Neural cell (in vitro differentiated cells): Measurements from ENCODE around the gene CA11. TPM values are rescaled to one million over a fixed set of nuclear protein-coding genes. Genes with fewer than 3 reads are reported as not detected.
A peak's percentile ranks its signal among the peaks of the same experiment; 100 is the strongest.

Experiments
- H2AFZ ChIP-seq: fragments of 200-600, 300-800 bp; sonication (generic), shearing (Covaris generic); 2 replicates; pipeline ENCODE4 v1.6.0; 2014; ENCODE audit warnings: low read depth, mild to moderate bottlenecking, antibody characterized with exemption, low read length, moderate library complexity
- H3F3A ChIP-seq: fragments of 200-600 bp; shearing (Covaris generic); 2 replicates; pipeline ENCODE4 v1.6.1; 2016; ENCODE audit warnings: mild to moderate bottlenecking, moderate library complexity, mixed read lengths, antibody characterized with exemption, low read length; ENCODE audit not compliant: insufficient read depth, poor library complexity, severe bottlenecking
- H3K27ac ChIP-seq: fragments of 200-600, 300-800 bp; sonication (generic), shearing (Covaris generic); 2 replicates; pipeline ENCODE4 v1.5.1; 2014; ENCODE audit warnings: mild to moderate bottlenecking, low read length, moderate library complexity
- H3K27me3 ChIP-seq: fragments of 300-800, 200-600 bp; sonication (generic), shearing (Covaris generic); 2 replicates; pipeline ENCODE4 v1.6.0; 2014; ENCODE audit warnings: mild to moderate bottlenecking, low read depth, low read length, moderate library complexity; ENCODE audit not compliant: insufficient read depth
- H3K36me3 ChIP-seq: fragments of 300-800, 200-600 bp; sonication (generic), shearing (Covaris generic); 2 replicates; pipeline ENCODE4 v1.5.1; 2014; ENCODE audit warnings: mild to moderate bottlenecking, antibody characterized with exemption, low read length, moderate library complexity; ENCODE audit not compliant: insufficient read depth
- H3K4me2 ChIP-seq: fragments of 300-800, 200-600 bp; sonication (generic), shearing (Covaris generic); 2 replicates; pipeline ENCODE4 v1.6.0; 2014; ENCODE audit warnings: mild to moderate bottlenecking, low read length
- H3K4me3 ChIP-seq: fragments of 300-800, 200-600 bp; sonication (generic), shearing (Covaris generic); 2 replicates; pipeline ENCODE4 v1.5.1; 2014; ENCODE audit warnings: mild to moderate bottlenecking, low read length, moderate library complexity
- H3K79me2 ChIP-seq: fragments of 200-600 bp; shearing (Covaris generic); replicated peaks from 2 replicates; pipeline ENCODE4 v1.6.0; 2014; ENCODE audit warnings: mild to moderate bottlenecking, low read length, moderate library complexity; ENCODE audit not compliant: insufficient read depth
- H3K9ac ChIP-seq: fragments of 300-800, 200-600 bp; sonication (generic), shearing (Covaris generic); 2 replicates; pipeline ENCODE4 v1.6.1; 2016; ENCODE audit warnings: mild to moderate bottlenecking, low read length, mixed read lengths
- H3K9me2 ChIP-seq: fragments of 200-600 bp; shearing (Covaris generic); 2 replicates; pipeline ENCODE4 v1.6.1; 2016; ENCODE audit warnings: mild to moderate bottlenecking, low read length, mixed read lengths; ENCODE audit not compliant: insufficient read depth
- H3K9me3 ChIP-seq: fragments of 200-600, 300-800 bp; sonication (generic), shearing (Covaris generic); 2 replicates; pipeline ENCODE4 v1.6.1; 2016; ENCODE audit warnings: mild to moderate bottlenecking, mixed run types, low read length, moderate library complexity, mixed read lengths
- H4K20me1 ChIP-seq: fragments of 200-600 bp; shearing (Covaris generic); 2 replicates; pipeline ENCODE4 v1.6.1; 2016; ENCODE audit warnings: mild to moderate bottlenecking, mixed run types; ENCODE audit not compliant: insufficient read depth
- EP300 ChIP-seq: fragments of 450-650 bp; conservative IDR thresholded peaks from 2 replicates; pipeline ENCODE4 v1.6.1; 2014; ENCODE audit warnings: antibody characterized with exemption, mild to moderate bottlenecking, moderate library complexity; ENCODE audit not compliant: poor library complexity, severe bottlenecking
- MXI1 ChIP-seq: fragments of 450-650 bp; conservative IDR thresholded peaks from 2 replicates; pipeline ENCODE4 v1.6.1; 2014; ENCODE audit warnings: antibody characterized with exemption, mild to moderate bottlenecking; ENCODE audit not compliant: poor library complexity, severe bottlenecking
- POLR2AphosphoS5 ChIP-seq: IDR thresholded peaks from 2 replicates; pipeline ENCODE4 v1.6.1; 2012
- polyA plus RNA-seq: library from polyadenylated mRNA; depleted of rRNA; stranded (reverse); fragments of >200 nt; gene quantifications from 2 replicates; pipeline ENCODE4 v1.2.3, GENCODE V29; 2014
- TF ChIP-seq, protein P1 (sequence below): IDR thresholded peaks from 2 replicates; pipeline ENCODE4 v1.6.1; 2012; ENCODE audit warnings: borderline replicate concordance
- TF ChIP-seq, protein P2 (sequence below): fragments of 450-650 bp; IDR thresholded peaks from 2 replicates; pipeline ENCODE4 v1.5.1; 2014; ENCODE audit warnings: antibody characterized with exemption, mild to moderate bottlenecking, moderate library complexity; ENCODE audit not compliant: poor library complexity, severe bottlenecking

The CA11 gene
- polyA plus RNA-seq, 1 donor from 2014 or later = 108 TPM

DNA sequence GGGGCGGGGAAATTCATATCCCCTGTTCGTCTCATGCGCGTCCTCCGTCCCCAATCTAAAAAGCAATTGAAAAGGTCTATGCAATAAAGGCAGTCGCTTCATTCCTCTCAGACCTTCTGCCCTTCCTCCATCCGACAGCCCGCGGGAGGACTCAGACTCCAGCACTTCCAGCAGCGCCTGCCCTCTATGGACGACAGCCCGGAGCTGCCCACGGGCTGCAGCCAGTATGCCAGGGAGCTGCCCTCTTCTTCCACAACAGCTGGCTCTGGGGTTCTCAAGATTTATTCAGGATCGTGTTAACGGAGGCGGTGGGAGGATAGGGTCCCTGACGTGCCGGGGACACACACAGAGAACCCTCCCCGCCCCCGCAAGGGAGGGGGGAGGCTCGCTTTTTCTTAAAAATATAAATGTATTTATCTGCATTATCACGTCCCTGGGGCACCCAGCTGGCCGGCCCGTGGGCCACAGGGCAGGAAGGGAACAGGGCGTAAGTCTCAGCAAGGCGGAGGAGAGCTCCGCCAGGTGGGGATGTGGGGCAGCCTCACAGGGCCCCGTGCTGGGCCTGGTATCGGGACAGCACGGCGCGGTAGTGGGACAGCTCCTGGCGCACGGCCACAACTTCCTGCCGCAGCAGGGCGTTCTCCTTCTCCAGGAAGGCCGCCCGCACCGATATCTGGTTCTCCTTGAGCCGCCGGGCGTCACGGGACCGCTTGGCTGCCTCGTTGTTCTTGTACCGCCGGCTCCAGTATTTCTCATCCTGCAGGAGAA is 15.5 kb downstream of the CA11 start:
- peak overlapping the region; percentile 32 for H3K4me3 ChIP-seq
- H2AFZ ChIP-seq = no peak overlapping the region
- H3K4me2 ChIP-seq = no peak overlapping the region
- no peaks in the 10 kb centered on the region for H3K36me3 ChIP-seq
- peak overlapping the region; percentile 72 for H3K27ac ChIP-seq
- H3K9ac ChIP-seq = peak overlapping the region; percentile 36
- no peaks in the 10 kb centered on the region for H3K27me3 ChIP-seq
- no peaks in the 10 kb centered on the region for H4K20me1 ChIP-seq
- no peak for TF ChIP-seq POLR2AphosphoS5
- TF ChIP-seq MXI1 = no peak
- peaks cover 3% of the 10 kb centered on the region for H3K79me2 ChIP-seq
- H3F3A ChIP-seq = no peaks in the 10 kb centered on the region
- H3K9me3 ChIP-seq = no peaks in the 10 kb centered on the region
- no peaks in the 10 kb centered on the region for H3K9me2 ChIP-seq

DNA sequence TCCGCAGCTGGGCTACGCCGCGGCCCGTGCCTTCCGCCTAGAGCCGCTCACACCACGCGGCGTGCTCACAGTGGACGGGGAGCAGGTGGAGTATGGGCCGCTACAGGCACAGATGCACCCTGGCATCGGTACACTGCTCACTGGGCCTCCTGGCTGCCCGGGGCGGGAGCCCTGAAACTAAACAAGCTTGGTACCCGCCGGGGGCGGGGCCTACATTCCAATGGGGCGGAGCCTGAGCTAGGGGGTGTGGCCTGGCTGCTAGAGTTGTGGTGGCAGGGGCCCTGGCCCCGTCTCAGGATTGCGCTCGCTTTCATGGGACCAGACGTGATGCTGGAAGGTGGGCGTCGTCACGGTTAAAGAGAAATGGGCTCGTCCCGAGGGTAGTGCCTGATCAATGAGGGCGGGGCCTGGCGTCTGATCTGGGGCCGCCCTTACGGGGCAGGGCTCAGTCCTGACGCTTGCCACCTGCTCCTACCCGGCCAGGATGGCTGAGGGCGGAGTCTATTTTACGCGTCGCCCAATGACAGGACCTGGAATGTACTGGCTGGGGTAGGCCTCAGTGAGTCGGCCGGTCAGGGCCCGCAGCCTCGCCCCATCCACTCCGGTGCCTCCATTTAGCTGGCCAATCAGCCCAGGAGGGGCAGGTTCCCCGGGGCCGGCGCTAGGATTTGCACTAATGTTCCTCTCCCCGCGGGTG is 16.2 kb downstream of the CA11 start:
- Histone ChIP-seq H3F3A (no peaks in the 10 kb centered on the region), H3K9ac (no peak overlapping the region), H4K20me1 (no peaks in the 10 kb centered on the region), H3K9me3 (no peaks in the 10 kb centered on the region), H3K4me3 (no peak overlapping the region), H3K9me2 (no peaks in the 10 kb centered on the region), H3K79me2 (peaks cover 10% of the 10 kb centered on the region), H3K4me2 (no peak overlapping the region), H3K36me3 (no peaks in the 10 kb centered on the region), H3K27ac (peak overlapping the region; percentile 72), H2AFZ (no peak overlapping the region), H3K27me3 (no peaks in the 10 kb centered on the region)
- TF ChIP-seq, protein P1, sequence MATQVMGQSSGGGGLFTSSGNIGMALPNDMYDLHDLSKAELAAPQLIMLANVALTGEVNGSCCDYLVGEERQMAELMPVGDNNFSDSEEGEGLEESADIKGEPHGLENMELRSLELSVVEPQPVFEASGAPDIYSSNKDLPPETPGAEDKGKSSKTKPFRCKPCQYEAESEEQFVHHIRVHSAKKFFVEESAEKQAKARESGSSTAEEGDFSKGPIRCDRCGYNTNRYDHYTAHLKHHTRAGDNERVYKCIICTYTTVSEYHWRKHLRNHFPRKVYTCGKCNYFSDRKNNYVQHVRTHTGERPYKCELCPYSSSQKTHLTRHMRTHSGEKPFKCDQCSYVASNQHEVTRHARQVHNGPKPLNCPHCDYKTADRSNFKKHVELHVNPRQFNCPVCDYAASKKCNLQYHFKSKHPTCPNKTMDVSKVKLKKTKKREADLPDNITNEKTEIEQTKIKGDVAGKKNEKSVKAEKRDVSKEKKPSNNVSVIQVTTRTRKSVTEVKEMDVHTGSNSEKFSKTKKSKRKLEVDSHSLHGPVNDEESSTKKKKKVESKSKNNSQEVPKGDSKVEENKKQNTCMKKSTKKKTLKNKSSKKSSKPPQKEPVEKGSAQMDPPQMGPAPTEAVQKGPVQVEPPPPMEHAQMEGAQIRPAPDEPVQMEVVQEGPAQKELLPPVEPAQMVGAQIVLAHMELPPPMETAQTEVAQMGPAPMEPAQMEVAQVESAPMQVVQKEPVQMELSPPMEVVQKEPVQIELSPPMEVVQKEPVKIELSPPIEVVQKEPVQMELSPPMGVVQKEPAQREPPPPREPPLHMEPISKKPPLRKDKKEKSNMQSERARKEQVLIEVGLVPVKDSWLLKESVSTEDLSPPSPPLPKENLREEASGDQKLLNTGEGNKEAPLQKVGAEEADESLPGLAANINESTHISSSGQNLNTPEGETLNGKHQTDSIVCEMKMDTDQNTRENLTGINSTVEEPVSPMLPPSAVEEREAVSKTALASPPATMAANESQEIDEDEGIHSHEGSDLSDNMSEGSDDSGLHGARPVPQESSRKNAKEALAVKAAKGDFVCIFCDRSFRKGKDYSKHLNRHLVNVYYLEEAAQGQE = no peak
- TF ChIP-seq POLR2AphosphoS5 (peak; percentile 5), MXI1 (no peak)
- TF ChIP-seq, protein P2, sequence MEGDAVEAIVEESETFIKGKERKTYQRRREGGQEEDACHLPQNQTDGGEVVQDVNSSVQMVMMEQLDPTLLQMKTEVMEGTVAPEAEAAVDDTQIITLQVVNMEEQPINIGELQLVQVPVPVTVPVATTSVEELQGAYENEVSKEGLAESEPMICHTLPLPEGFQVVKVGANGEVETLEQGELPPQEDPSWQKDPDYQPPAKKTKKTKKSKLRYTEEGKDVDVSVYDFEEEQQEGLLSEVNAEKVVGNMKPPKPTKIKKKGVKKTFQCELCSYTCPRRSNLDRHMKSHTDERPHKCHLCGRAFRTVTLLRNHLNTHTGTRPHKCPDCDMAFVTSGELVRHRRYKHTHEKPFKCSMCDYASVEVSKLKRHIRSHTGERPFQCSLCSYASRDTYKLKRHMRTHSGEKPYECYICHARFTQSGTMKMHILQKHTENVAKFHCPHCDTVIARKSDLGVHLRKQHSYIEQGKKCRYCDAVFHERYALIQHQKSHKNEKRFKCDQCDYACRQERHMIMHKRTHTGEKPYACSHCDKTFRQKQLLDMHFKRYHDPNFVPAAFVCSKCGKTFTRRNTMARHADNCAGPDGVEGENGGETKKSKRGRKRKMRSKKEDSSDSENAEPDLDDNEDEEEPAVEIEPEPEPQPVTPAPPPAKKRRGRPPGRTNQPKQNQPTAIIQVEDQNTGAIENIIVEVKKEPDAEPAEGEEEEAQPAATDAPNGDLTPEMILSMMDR = no peak

DNA sequence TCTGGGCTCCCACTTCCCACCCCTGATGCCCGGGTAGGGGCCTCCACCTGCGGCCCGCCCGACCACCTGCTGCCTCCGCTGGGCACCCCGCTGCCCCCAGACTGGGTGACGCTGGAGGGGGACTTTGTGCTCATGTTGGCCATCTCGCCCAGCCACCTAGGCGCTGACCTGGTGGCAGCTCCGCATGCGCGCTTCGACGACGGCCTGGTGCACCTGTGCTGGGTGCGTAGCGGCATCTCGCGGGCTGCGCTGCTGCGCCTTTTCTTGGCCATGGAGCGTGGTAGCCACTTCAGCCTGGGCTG is 16.7 kb downstream of the CA11 start:
- Histone ChIP-seq H2AFZ (no peak overlapping the region), H3K79me2 (peaks cover 15% of the 10 kb centered on the region), H3K9me2 (no peaks in the 10 kb centered on the region), H3K27ac (no peak overlapping the region), H3K4me2 (no peak overlapping the region), H3K9ac (no peak overlapping the region), H3K27me3 (no peaks in the 10 kb centered on the region), H4K20me1 (no peaks in the 10 kb centered on the region), H3K36me3 (no peaks in the 10 kb centered on the region), H3F3A (no peaks in the 10 kb centered on the region), H3K4me3 (no peak overlapping the region), H3K9me3 (no peaks in the 10 kb centered on the region)
- TF ChIP-seq POLR2AphosphoS5 (peak; percentile 35), EP300 (no peak)
